C4-2B (cell line): Measurements from ENCODE around the gene CAMTA1.

Experiments used
- H3K27ac ChIP-seq: fragments of 450-650 bp; 2 replicates; pipeline ENCODE4 v1.5.1; 2017
- CTCF ChIP-seq: fragments of 450-650 bp; conservative IDR thresholded peaks from 2 replicates; pipeline ENCODE4 v1.5.1; 2017; ENCODE audit warnings: mild to moderate bottlenecking
- ZFX ChIP-seq: fragments of 450-650 bp; IDR thresholded peaks from 2 replicates; pipeline ENCODE4 v1.6.1; 2017

Gene CAMTA1

GRCh38 chr1:7018351-7018750, 233.1 kb downstream of the CAMTA1 start:
- H3K27ac ChIP-seq: no peak overlapping the region
- TF ChIP-seq ZFX: no peak
- no peak for TF ChIP-seq CTCF

- TF ChIP-seq CTCF (no peak), ZFX (no peak)
- no peak overlapping the region for H3K27ac ChIP-seq
Observed at GRCh38 chr1:7018826-7019225, 233.6 kb downstream of the CAMTA1 start.

- no peak for TF ChIP-seq CTCF
- TF ChIP-seq ZFX: no peak
- no peak overlapping the region for H3K27ac ChIP-seq
Observed at GRCh38 chr1:7019510-7019909, 234.3 kb downstream of the CAMTA1 start.

GRCh38 chr1:7022058-7022457, 236.8 kb downstream of the CAMTA1 start:
- TF ChIP-seq CTCF (no peak), ZFX (no peak)
- H3K27ac ChIP-seq: no peak overlapping the region

- TF ChIP-seq ZFX: no peak
- TF ChIP-seq CTCF: no peak
- no peak overlapping the region for H3K27ac ChIP-seq
Observed at GRCh38 chr1:7025013-7025412, 239.8 kb downstream of the CAMTA1 start.

- H3K27ac ChIP-seq: no peak overlapping the region
- TF ChIP-seq ZFX (no peak), CTCF (no peak)
Observed at GRCh38 chr1:7026169-7026568, 240.9 kb downstream of the CAMTA1 start.

GRCh38 chr1:7032992-7033391, 247.7 kb downstream of the CAMTA1 start:
- H3K27ac ChIP-seq: no peak overlapping the region
- TF ChIP-seq ZFX (no peak), CTCF (no peak)
